Transverse colon (tissue), 4 donors: ENCODE data around the gene NTN5. TPM values are rescaled to one million over a fixed set of nuclear protein-coding genes. Genes with fewer than 3 reads are reported as not detected.
A peak's percentile ranks its signal among the peaks of the same experiment; 100 is the strongest.
"Not testable (repeated sequence)": the region's sequence is repeated elsewhere in the genome, so short reads cannot be mapped to it uniquely, and the experiment has no call there.

Experiments used
- DNase-seq: peaks from one replicate; pipeline ENCODE4 v3.0.0-alpha.2; 2019
- H3K27ac ChIP-seq, 4 donors: fragments of 200-600 bp; sonication (generic); 2 replicates each; pipeline ENCODE4 v1.5.1; 2016 to 2018; ENCODE audit warnings: inconsistent platforms in 4 of 4
- H3K27me3 ChIP-seq: fragments of 200-600 bp; sonication (generic); 2 replicates; pipeline ENCODE4 v1.5.1; 2017; ENCODE audit warnings: inconsistent platforms
- H3K36me3 ChIP-seq, 4 donors: fragments of 200-600 bp; sonication (generic); 2 replicates each; pipeline ENCODE4 v1.5.1; 2017 to 2019; ENCODE audit warnings: inconsistent platforms in 4 of 4
- H3K4me1 ChIP-seq, 4 donors: fragments of 200-600 bp; sonication (generic); 2 replicates each; pipeline ENCODE4 v1.5.1; 2017 to 2020; ENCODE audit warnings: inconsistent platforms in 4 of 4
- H3K4me3 ChIP-seq, 4 donors: fragments of 200-600 bp; sonication (generic); 1 replicate in 1 of 4; 2 replicates in 3 of 4; pipeline versions ENCODE4 v1.5.1 to v1.6.1; 2017 to 2019; ENCODE audit warnings: inconsistent platforms in 4 of 4
- H3K9me3 ChIP-seq, 2 donors: fragments of 200-600 bp; sonication (generic); 2 replicates each; pipeline ENCODE4 v1.5.1; 2017 to 2019; ENCODE audit warnings: inconsistent platforms in 2 of 2
- CTCF ChIP-seq, 5 experiments: fragments of 200-600 bp in 3 of 5; fragments of 450-650 bp in 2 of 5; sonication (generic) in 3 of 5; IDR thresholded peaks; 1 replicate in 2 of 5; 2 replicates in 3 of 5; pipeline ENCODE4 v1.5.1; 2016 to 2017; ENCODE audit warnings: antibody characterized with exemption in 5 of 5, inconsistent platforms in 3 of 5, mild to moderate bottlenecking in 2 of 5, moderate library complexity in 1 of 5
- EP300 ChIP-seq: sonication (generic); formaldehyde crosslinking; IDR thresholded peaks from one replicate; pipeline ENCODE4 v1.6.1; 2017; ENCODE audit warnings: antibody characterized with exemption, low read depth
- POLR2A ChIP-seq: fragments of 450-650 bp; IDR thresholded peaks from one replicate; pipeline ENCODE4 v1.6.1; 2016; ENCODE audit warnings: antibody characterized with exemption, mild to moderate bottlenecking, moderate library complexity
- POLR2AphosphoS5 ChIP-seq, 3 donors: sonication (generic); formaldehyde crosslinking; IDR thresholded peaks; one replicate each; pipeline ENCODE4 v1.6.1; 2016; ENCODE audit warnings: antibody characterized with exemption in 3 of 3
- WGBS, 2 donors: methylation state at CpG; one replicate each; pipeline ENCODE4 v1.1.5; 2018; ENCODE audit warnings: low coverage in 1 of 2; 5-methylcytosine and 5-hydroxymethylcytosine counted together
- in situ Hi-C, 4 donors: fragments of 200-750 bp; cut with MboI; loops; one replicate each; pipeline versions ENCODE4 v1.15.0 to v1.15.1; 2017; ENCODE audit warnings: low sequenced_read_pairs in 3 of 4, low pct_ligation_motif_present in 1 of 4, low pct_unique_long_range_greater_than_20kb in 1 of 4
- intact Hi-C: fragments of 100-400 bp; cut with DNase I; formaldehyde crosslinking; loops from one replicate; pipeline ENCODE4 v1.15.1; 2023; ENCODE audit warnings: low total_unique reads
- total RNA-seq, 4 donors: library from RNA; depleted of rRNA; stranded (reverse); fragments of >200 nt; gene quantifications; one replicate each; pipeline ENCODE4 v1.1.0, GENCODE V29; 2016

The NTN5 gene
- total RNA-seq, 4 donors from 2014 or later = 0.41 to 1.1 TPM; not detected in 2

DNA sequence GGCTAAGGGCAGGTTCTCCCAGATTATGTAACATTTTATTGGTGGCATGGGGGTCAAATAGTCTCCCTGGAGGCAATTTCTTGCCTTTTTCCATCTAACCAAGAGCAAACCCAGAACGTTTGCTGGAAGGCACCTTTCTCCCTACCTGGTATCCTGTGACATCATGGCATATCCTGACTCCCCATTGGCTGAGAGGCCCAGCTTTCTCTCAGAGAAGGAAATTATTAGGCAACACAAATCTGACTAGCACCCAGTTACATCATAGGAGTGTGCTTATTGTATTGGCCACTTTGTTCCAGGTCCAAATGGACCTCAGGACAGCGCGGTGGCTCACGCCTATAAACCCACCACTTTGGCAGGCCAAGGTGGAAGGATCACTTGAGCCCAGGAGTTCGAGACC, 13.0 kb downstream of the NTN5 start:
- intact Hi-C loops (loop anchor here (5.0 kb wide), 1 partner anchor 513 kb away; no protein-coding TSS in a partner anchor), in situ Hi-C loops (no loop called here)
- 78% methylated on average over 5 of the region's 5 CpGs; no CpG with 5 or more reads in 1 of the 2 donors for WGBS, 2 donors
- H3K4me3 ChIP-seq = no peak overlapping the region
- no peak overlapping the region for H3K27ac ChIP-seq
- H3K36me3 ChIP-seq = no peaks in the 10 kb centered on the region
- no peaks in the 10 kb centered on the region for H3K9me3 ChIP-seq
- peaks cover 0 to 10% (median 4%) of the 10 kb centered on the region in 4 donors for H3K4me1 ChIP-seq
- DNase-seq = no peak
- TF ChIP-seq POLR2A = no peak
- TF ChIP-seq POLR2AphosphoS5 (IDR thresholded peaks at IDR 0.05) = no peak
- TF ChIP-seq EP300 = no peak
- TF ChIP-seq CTCF (IDR thresholded peaks at IDR 0.05) = no peak
- H3K27me3 ChIP-seq = no peaks in the 10 kb centered on the region

DNA sequence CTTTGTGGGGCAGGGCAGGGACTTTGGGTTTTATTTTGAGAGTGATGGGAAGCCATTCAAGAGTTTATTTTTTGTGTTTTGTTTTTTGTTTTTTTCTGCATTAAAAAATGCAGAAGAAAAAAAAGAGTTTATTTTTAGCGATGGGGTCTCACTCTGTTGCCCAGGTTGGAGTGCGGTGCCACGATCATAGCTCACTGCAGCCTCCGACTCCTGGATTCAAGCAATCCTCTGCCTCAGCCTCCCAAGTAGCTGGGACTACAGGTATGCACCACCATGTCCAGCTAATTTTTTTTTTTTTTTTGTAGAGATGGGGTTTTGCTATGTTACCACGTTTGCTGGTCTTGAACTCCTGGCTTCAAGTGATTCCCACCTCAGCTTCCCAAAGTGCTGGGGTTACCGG, 14.3 kb downstream of the NTN5 start:
- Histone ChIP-seq H3K36me3 (no peaks in the 10 kb centered on the region), H3K9me3 (no peaks in the 10 kb centered on the region), H3K4me1 (peaks cover 0 to 10% (median 4%) of the 10 kb centered on the region in 4 donors), H3K27ac (no peak overlapping the region), H3K4me3 (no peak overlapping the region), H3K27me3 (no peaks in the 10 kb centered on the region)
- intact Hi-C loops = no loop called here
- no peak for TF ChIP-seq POLR2AphosphoS5 (IDR thresholded peaks at IDR 0.05)
- TF ChIP-seq CTCF (IDR thresholded peaks at IDR 0.05) = no peak
- no peak for TF ChIP-seq EP300
- TF ChIP-seq POLR2A = no peak
- 88 to 94% methylated on average over 6 of the region's 6 CpGs for WGBS, 2 donors
- DNase-seq = no peak
- in situ Hi-C loops = no loop called here

- 50 to 72% methylated on average over 2 to 5 of the region's 5 CpGs for WGBS, 2 donors
- H3K27me3 ChIP-seq, H3K36me3 ChIP-seq, intact Hi-C loops, H3K9me3 ChIP-seq, in situ Hi-C loops, H3K4me3 ChIP-seq, DNase-seq: not testable (repeated sequence)
- peak in 1 of 3 donors; percentile 31 for TF ChIP-seq POLR2AphosphoS5 (IDR thresholded peaks at IDR 0.05)
- Histone ChIP-seq H3K4me1 (peaks cover 0 to 10% (median 4%) of the 10 kb centered on the region in 4 donors), H3K27ac (peak overlapping the region in 1 of 4 donors; percentile 25)
Observed at GRCh38 chr19:48657828-48658227, 15.0 kb downstream of the NTN5 start.

GRCh38 chr19:48656840-48657474, 15.9 kb downstream of the NTN5 start:
- intact Hi-C loops (no loop called here), in situ Hi-C loops (no loop called here)

GRCh38 chr19:48654299-48655059, 18.3 kb downstream of the NTN5 start:
- no peaks in the 10 kb centered on the region for H3K9me3 ChIP-seq
- intact Hi-C loops = no loop called here
- in situ Hi-C loops = no loop called here
- WGBS, 2 donors = 42% methylated on average over 11 of the region's 11 CpGs; no CpG with 5 or more reads in 1 of the 2 donors
- TF ChIP-seq CTCF (IDR thresholded peaks at IDR 0.05) = no peak
- TF ChIP-seq POLR2A = no peak
- TF ChIP-seq EP300 = no peak
- no peak for TF ChIP-seq POLR2AphosphoS5 (IDR thresholded peaks at IDR 0.05)
- H3K27ac ChIP-seq = no peak overlapping the region
- H3K27me3 ChIP-seq = no peaks in the 10 kb centered on the region
- H3K4me1 ChIP-seq = peaks cover 0 to 2% (median 0%) of the 10 kb centered on the region in 4 donors
- no peak overlapping the region for H3K4me3 ChIP-seq
- no peak for DNase-seq
- H3K36me3 ChIP-seq = no peaks in the 10 kb centered on the region

More at GRCh38 chr19:48656840-48657474, 15.9 kb downstream of the NTN5 start:
- TF ChIP-seq POLR2A (no peak), POLR2AphosphoS5 (IDR thresholded peaks at IDR 0.05) (peak in 1 of 3 donors; percentile 22)
- peak; percentile 20 for DNase-seq
- Histone ChIP-seq H3K36me3 (no peaks in the 10 kb centered on the region), H3K4me1 (peaks cover 0 to 10% (median 4%) of the 10 kb centered on the region in 4 donors), H3K27ac (no peak overlapping the region), H3K9me3 (no peaks in the 10 kb centered on the region), H3K27me3 (no peaks in the 10 kb centered on the region), H3K4me3 (no peak overlapping the region)
- 47 to 54% methylated on average over 8 to 16 of the region's 16 CpGs for WGBS, 2 donors
